HUES6 (cell line): Measurements from ENCODE around the gene TDP1.

Source experiments
- H3K27ac ChIP-seq: 2 replicates; pipeline ENCODE4 v1.7.0; 2013; ENCODE audit warnings: low read depth, mild to moderate bottlenecking, low read length, inconsistent platforms
- H3K27me3 ChIP-seq: 2 replicates; pipeline ENCODE4 v1.6.1; 2013; ENCODE audit warnings: low read length; ENCODE audit not compliant: control insufficient read depth, insufficient read depth
- H3K36me3 ChIP-seq: 2 replicates; pipeline ENCODE4 v1.6.1; 2013; ENCODE audit warnings: low read length; ENCODE audit not compliant: control insufficient read depth, insufficient read depth
- H3K4me1 ChIP-seq: 2 replicates; pipeline ENCODE4 v1.6.1; 2013; ENCODE audit warnings: low read length; ENCODE audit not compliant: control insufficient read depth, insufficient read depth
- H3K4me3 ChIP-seq: 2 replicates; pipeline ENCODE4 v1.5.1; 2013; ENCODE audit warnings: low read depth, low read length
- H3K9ac ChIP-seq: one replicate; pipeline ENCODE4 v1.6.1; 2013; ENCODE audit warnings: mild to moderate bottlenecking, low read length
- H3K9me3 ChIP-seq: 2 replicates; pipeline ENCODE4 v1.6.1; 2013; ENCODE audit warnings: low read depth, low read length; ENCODE audit not compliant: control insufficient read depth, insufficient read depth

Gene TDP1

GRCh38 chr14:89918721-89919120 is 37.0 kb upstream of the TDP1 start:
- H3K9ac ChIP-seq, result no peak overlapping the region
- H3K4me3 ChIP-seq, result no peak overlapping the region
- no peaks in the 10 kb centered on the region for H3K9me3 ChIP-seq
- H3K36me3 ChIP-seq, result no peaks in the 10 kb centered on the region
- H3K27me3 ChIP-seq, result no peaks in the 10 kb centered on the region
- H3K4me1 ChIP-seq, result peaks cover 3% of the 10 kb centered on the region; the same call in 1 of the 2 replicates
- no peak overlapping the region for H3K27ac ChIP-seq

- H3K9me3 ChIP-seq, result no peaks in the 10 kb centered on the region
- H3K9ac ChIP-seq, result no peak overlapping the region
- peaks cover 3% of the 10 kb centered on the region; the same call in 1 of the 2 replicates for H3K4me1 ChIP-seq
- H3K27me3 ChIP-seq, result no peaks in the 10 kb centered on the region
- H3K27ac ChIP-seq, result no peak overlapping the region
- H3K4me3 ChIP-seq, result no peak overlapping the region
- no peaks in the 10 kb centered on the region for H3K36me3 ChIP-seq
These were observed 35.7 kb upstream of the TDP1 start for GRCh38 chr14:89920056-89920455.

GRCh38 chr14:89921346-89921745 is 34.4 kb upstream of the TDP1 start:
- H3K4me1 ChIP-seq, result 0 out of 2 replicates have a peak, but pooled peaks cover 3% of the 10 kb centered on the region
- H3K27me3 ChIP-seq, result no peaks in the 10 kb centered on the region
- no peak overlapping the region for H3K9ac ChIP-seq
- no peak overlapping the region for H3K27ac ChIP-seq
- no peaks in the 10 kb centered on the region for H3K9me3 ChIP-seq
- no peaks in the 10 kb centered on the region for H3K36me3 ChIP-seq
- no peak overlapping the region for H3K4me3 ChIP-seq

GRCh38 chr14:89922031-89922907 is 33.5 kb upstream of the TDP1 start:
- 0 out of 2 replicates have a peak, but pooled peaks cover 3% of the 10 kb centered on the region for H3K4me1 ChIP-seq
- no peaks in the 10 kb centered on the region for H3K36me3 ChIP-seq
- H3K27ac ChIP-seq, result no peak overlapping the region
- H3K27me3 ChIP-seq, result no peaks in the 10 kb centered on the region
- no peaks in the 10 kb centered on the region for H3K9me3 ChIP-seq
- H3K4me3 ChIP-seq, result no peak overlapping the region
- H3K9ac ChIP-seq, result no peak overlapping the region

- Histone ChIP-seq H3K4me1 (0 out of 2 replicates have a peak, but pooled peaks cover 3% of the 10 kb centered on the region), H3K9ac (no peak overlapping the region), H3K27me3 (no peaks in the 10 kb centered on the region), H3K4me3 (no peak overlapping the region), H3K36me3 (no peaks in the 10 kb centered on the region), H3K9me3 (no peaks in the 10 kb centered on the region), H3K27ac (no peak overlapping the region)
These were observed 31.5 kb upstream of the TDP1 start for GRCh38 chr14:89924268-89924667.

GRCh38 chr14:89926694-89927093 is 29.0 kb upstream of the TDP1 start:
- Histone ChIP-seq H3K36me3 (peaks cover 10% of the 10 kb centered on the region; the same call in 1 of the 2 replicates), H3K27ac (no peak overlapping the region), H3K9ac (no peak overlapping the region), H3K9me3 (no peaks in the 10 kb centered on the region), H3K4me3 (no peak overlapping the region), H3K27me3 (no peaks in the 10 kb centered on the region), H3K4me1 (0 out of 2 replicates have a peak, but pooled peaks cover 3% of the 10 kb centered on the region)

GRCh38 chr14:89927186-89927865 is 28.4 kb upstream of the TDP1 start:
- no peaks in the 10 kb centered on the region for H3K27me3 ChIP-seq
- peaks cover 15% of the 10 kb centered on the region for H3K36me3 ChIP-seq
- H3K9me3 ChIP-seq, result no peaks in the 10 kb centered on the region
- H3K4me3 ChIP-seq, result no peak overlapping the region
- no peak overlapping the region for H3K9ac ChIP-seq
- 0 out of 2 replicates have a peak, but pooled peaks cover 3% of the 10 kb centered on the region for H3K4me1 ChIP-seq
- no peak overlapping the region for H3K27ac ChIP-seq

- Histone ChIP-seq H3K9me3 (no peaks in the 10 kb centered on the region), H3K27ac (no peak overlapping the region), H3K4me3 (no peak overlapping the region), H3K4me1 (no peaks in the 10 kb centered on the region), H3K36me3 (peaks cover 15% of the 10 kb centered on the region), H3K27me3 (no peaks in the 10 kb centered on the region), H3K9ac (no peak overlapping the region)
These were observed 22.7 kb upstream of the TDP1 start for GRCh38 chr14:89933002-89933401.

GRCh38 chr14:89936654-89937185 is 19.0 kb upstream of the TDP1 start:
- H3K27ac ChIP-seq, result no peak overlapping the region
- no peaks in the 10 kb centered on the region for H3K9me3 ChIP-seq
- H3K4me1 ChIP-seq, result no peaks in the 10 kb centered on the region
- peaks cover 5% of the 10 kb centered on the region for H3K36me3 ChIP-seq
- H3K9ac ChIP-seq, result no peak overlapping the region
- no peaks in the 10 kb centered on the region for H3K27me3 ChIP-seq
- no peak overlapping the region for H3K4me3 ChIP-seq

- Histone ChIP-seq H3K4me1 (no peaks in the 10 kb centered on the region), H3K36me3 (no peaks in the 10 kb centered on the region), H3K9me3 (no peaks in the 10 kb centered on the region), H3K9ac (no peak overlapping the region), H3K4me3 (no peak overlapping the region), H3K27me3 (no peaks in the 10 kb centered on the region), H3K27ac (no peak overlapping the region)
These were observed 13.8 kb upstream of the TDP1 start for GRCh38 chr14:89941830-89942377.
